K562 (cell line): ENCODE results near the gene BZW2. TPM values are rescaled to one million over a fixed set of nuclear protein-coding genes. Genes with fewer than 3 reads are reported as not detected.

ENCODE experiments used
- BCL6 ChIP-seq: fragments of 250-450 bp; sonication (Bioruptor Pico); IDR thresholded peaks from 2 replicates; pipeline ENCODE4 v1.4.0; 2020
- DACH1 ChIP-seq: fragments of 450-650 bp; IDR thresholded peaks from 2 replicates; pipeline ENCODE4 v1.6.1; 2018; ENCODE audit not compliant: partially characterized antibody
- FUS ChIP-seq: fragments of 200-400 bp; formaldehyde crosslinking; optimal IDR thresholded peaks from 2 replicates; pipeline ENCODE3; 2017; ENCODE audit warnings: low read depth, low read length
- GATAD2B ChIP-seq: fragments of 450-650 bp; IDR thresholded peaks from 2 replicates; pipeline ENCODE4 v1.6.1; 2017; ENCODE audit warnings: mild to moderate bottlenecking, borderline replicate concordance
- HNRNPUL1 ChIP-seq: fragments of 200-400 bp; formaldehyde crosslinking; IDR thresholded peaks from 2 replicates; pipeline ENCODE4 v1.6.1; 2017; ENCODE audit warnings: low read length
- ILF3 ChIP-seq: fragments of 450-650 bp; IDR thresholded peaks from 2 replicates; pipeline ENCODE4 v1.6.1; 2018; ENCODE audit warnings: antibody characterized with exemption, mild to moderate bottlenecking, moderate library complexity, borderline replicate concordance
- RAD21 ChIP-seq, 2 experiments: fragments of 250-450 bp in 1 of 2; fragments of 450-650 bp in 1 of 2; sonication (Bioruptor Pico) in 1 of 2; formaldehyde crosslinking in 1 of 2; IDR thresholded peaks in 1 of 2; conservative IDR thresholded peaks in 1 of 2; 2 replicates each; pipeline versions ENCODE4 v1.4.0 to v1.8.0; 2020 to 2022; ENCODE audit warnings: mild to moderate bottlenecking in 2 of 2, moderate library complexity in 1 of 2
- RBM25 ChIP-seq: fragments of 200-400 bp; formaldehyde crosslinking; IDR thresholded peaks from 2 replicates; pipeline ENCODE4 v1.6.1; 2018; ENCODE audit warnings: low read length, low read depth, moderate library complexity; ENCODE audit not compliant: severe bottlenecking
- RNF2 ChIP-seq: sonication (generic); IDR thresholded peaks from 2 replicates; pipeline ENCODE4 v1.6.1; 2016
- TAF7 ChIP-seq: fragments of 450-650 bp; IDR thresholded peaks from 2 replicates; pipeline ENCODE4 v1.6.1; 2016; ENCODE audit warnings: missing genetic modification characterization, missing compliant biosample characterization
- XRCC3 ChIP-seq: fragments of 450-650 bp; IDR thresholded peaks from 2 replicates; pipeline ENCODE4 v1.6.1; 2017; ENCODE audit warnings: mild to moderate bottlenecking, moderate library complexity
- ZKSCAN3 ChIP-seq: fragments of 250-450 bp; sonication (Bioruptor Pico); IDR thresholded peaks from 2 replicates; pipeline ENCODE4 v1.4.0; 2020
- ZNF134 ChIP-seq: fragments of 250-450 bp; sonication (Bioruptor Pico); conservative IDR thresholded peaks from 2 replicates; pipeline ENCODE4 v1.4.0; 2020
- polyA plus RNA-seq, 8 experiments: library from polyadenylated mRNA; depleted of rRNA in 4 of 8; stranded (reverse) in 5 of 8; unstranded in 3 of 8; fragments of >200 nt; fragmentation: Nextera tagmentation in 2 of 8; fragmentation: Illumina TruSeq in 1 of 8; extraction: Ambion mirVana in 2 of 8; extraction: Trizol in 1 of 8; gene quantifications; 2 replicates each; pipeline versions ENCODE4 v1.2.1 to v1.2.3, GENCODE V29; 2011 to 2014; ENCODE audit warnings: inconsistent platforms in 1 of 8, missing spikeins in 1 of 8
- total RNA-seq, 7 experiments: library from RNA; depleted of rRNA in 6 of 7; stranded (reverse); fragments of >200 nt in 6 of 7; fragmentation: Illumina TruSeq in 2 of 7; extraction: Trizol in 2 of 7; gene quantifications; 2 replicates each; pipeline versions ENCODE4 v1.2.1 to v1.2.3, GENCODE V29; 2011 to 2021; ENCODE audit warnings: low replicate concordance in 1 of 7
- TF ChIP-seq, protein P1 (sequence below): fragments of 250-450 bp; sonication (Bioruptor Pico); IDR thresholded peaks from 2 replicates; pipeline ENCODE4 v1.8.0; 2021; ENCODE audit warnings: moderate library complexity, mild to moderate bottlenecking, inconsistent platforms
- TF ChIP-seq, protein P2 (sequence below): sonication (generic); formaldehyde crosslinking; IDR thresholded peaks from 2 replicates; pipeline ENCODE4 v1.8.1; 2023; ENCODE audit warnings: mild to moderate bottlenecking, missing genetic modification reagents, moderate library complexity
- TF ChIP-seq, protein P3 (sequence below): sonication (generic); formaldehyde crosslinking; IDR thresholded peaks from 2 replicates; pipeline ENCODE4 v1.8.1; 2023; ENCODE audit warnings: missing genetic modification reagents, mild to moderate bottlenecking, borderline replicate concordance
- TF ChIP-seq, protein P4 (sequence below), 2 experiments: fragments of 250-450 bp in 1 of 2; fragments of 450-650 bp in 1 of 2; sonication (Bioruptor Pico) in 1 of 2; IDR thresholded peaks; 2 replicates each; pipeline versions ENCODE4 v1.6.1 to v1.8.0; 2016 to 2021; ENCODE audit warnings: mild to moderate bottlenecking in 2 of 2, moderate library complexity in 2 of 2, missing compliant biosample characterization in 1 of 2, missing genetic modification characterization in 1 of 2
- TF ChIP-seq, protein P5 (sequence below): IDR thresholded peaks from 2 replicates; pipeline ENCODE4 v1.6.1; 2011; ENCODE audit warnings: borderline replicate concordance, low read depth, mild to moderate bottlenecking, moderate library complexity, low read length; ENCODE audit not compliant: insufficient read depth, poor library complexity, severe bottlenecking

The BZW2 gene
- total and polyA plus RNA-seq, 9 of the 15 experiments (the other 6 are each of a cell fraction or from before 2014, with no cell fraction given): 140 to 316 (median 173) TPM

DNA sequence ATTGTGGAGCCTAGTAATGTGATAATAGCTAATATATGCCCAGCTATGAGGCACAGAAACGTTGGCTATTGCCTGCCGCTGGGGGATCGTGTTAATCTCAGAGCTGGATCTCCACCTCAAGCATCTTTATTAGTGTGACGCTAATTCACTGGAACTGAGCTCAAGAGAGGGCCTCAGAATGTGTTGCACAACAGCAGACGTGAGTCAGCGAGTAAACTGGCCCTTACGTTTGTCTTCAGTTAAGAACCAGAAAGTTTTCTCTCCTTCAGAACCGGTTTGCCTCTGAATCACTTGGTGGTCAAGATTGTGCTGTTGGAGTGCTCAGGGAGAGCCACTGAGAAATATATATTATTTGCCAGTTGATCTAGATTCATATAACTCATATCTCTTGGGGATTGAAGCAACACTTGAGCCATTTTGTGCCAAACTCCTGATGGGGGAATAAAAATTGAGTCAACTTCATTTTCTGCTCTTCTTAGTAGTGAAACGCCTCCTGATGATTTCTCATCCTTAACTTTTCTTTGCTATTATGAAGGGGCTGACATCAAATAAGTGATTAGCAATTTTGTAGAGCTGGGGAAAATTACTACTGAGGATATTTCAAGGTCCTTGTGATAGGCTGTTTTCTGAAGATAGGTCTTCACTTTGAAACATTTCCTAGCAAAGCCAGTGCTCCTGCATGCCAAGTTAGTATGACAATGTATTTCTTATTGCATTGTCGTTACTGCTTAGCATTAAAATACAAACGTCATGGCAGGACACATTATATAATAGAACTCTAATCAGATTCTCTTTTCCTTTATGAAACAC lies 22.3 kb downstream of the BZW2 start (continued):
- TF ChIP-seq GATAD2B (peak; percentile 68; the same call in 1 of the 2 replicates), BCL6 (CRISPR knock-in tag) (peak; percentile 56; the same call in 1 of the 2 replicates), RAD21 (CRISPR knock-in tag; conservative IDR thresholded peaks at IDR 0.05 in 1 of 2, IDR thresholded peaks at IDR 0.05 in 1 of 2) (peak in 1 of 2 experiments; percentile 25; a peak in 1 of 4 replicates), DACH1 (peak; percentile 95), ILF3 (no peak), RNF2 (no peak), ZNF134 (CRISPR knock-in tag) (0 out of 2 replicates have a peak, but pooled peaks have one; percentile 43), HNRNPUL1 (no peak), FUS (no peak), XRCC3 (no peak), RBM25 (no peak), ZKSCAN3 (peak; percentile 23; the same call in 1 of the 2 replicates), TAF7 (peak; percentile 77; the same call in 1 of the 2 replicates)
- TF ChIP-seq, protein P1, sequence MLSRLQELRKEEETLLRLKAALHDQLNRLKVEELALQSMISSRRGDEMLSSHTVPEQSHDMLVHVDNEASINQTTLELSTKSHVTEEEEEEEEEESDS: no peak
- TF ChIP-seq, protein P2, sequence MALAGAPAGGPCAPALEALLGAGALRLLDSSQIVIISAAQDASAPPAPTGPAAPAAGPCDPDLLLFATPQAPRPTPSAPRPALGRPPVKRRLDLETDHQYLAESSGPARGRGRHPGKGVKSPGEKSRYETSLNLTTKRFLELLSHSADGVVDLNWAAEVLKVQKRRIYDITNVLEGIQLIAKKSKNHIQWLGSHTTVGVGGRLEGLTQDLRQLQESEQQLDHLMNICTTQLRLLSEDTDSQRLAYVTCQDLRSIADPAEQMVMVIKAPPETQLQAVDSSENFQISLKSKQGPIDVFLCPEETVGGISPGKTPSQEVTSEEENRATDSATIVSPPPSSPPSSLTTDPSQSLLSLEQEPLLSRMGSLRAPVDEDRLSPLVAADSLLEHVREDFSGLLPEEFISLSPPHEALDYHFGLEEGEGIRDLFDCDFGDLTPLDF (CRISPR knock-in tag): peak; percentile 56; the same call in 1 of the 2 replicates
- TF ChIP-seq, protein P3, sequence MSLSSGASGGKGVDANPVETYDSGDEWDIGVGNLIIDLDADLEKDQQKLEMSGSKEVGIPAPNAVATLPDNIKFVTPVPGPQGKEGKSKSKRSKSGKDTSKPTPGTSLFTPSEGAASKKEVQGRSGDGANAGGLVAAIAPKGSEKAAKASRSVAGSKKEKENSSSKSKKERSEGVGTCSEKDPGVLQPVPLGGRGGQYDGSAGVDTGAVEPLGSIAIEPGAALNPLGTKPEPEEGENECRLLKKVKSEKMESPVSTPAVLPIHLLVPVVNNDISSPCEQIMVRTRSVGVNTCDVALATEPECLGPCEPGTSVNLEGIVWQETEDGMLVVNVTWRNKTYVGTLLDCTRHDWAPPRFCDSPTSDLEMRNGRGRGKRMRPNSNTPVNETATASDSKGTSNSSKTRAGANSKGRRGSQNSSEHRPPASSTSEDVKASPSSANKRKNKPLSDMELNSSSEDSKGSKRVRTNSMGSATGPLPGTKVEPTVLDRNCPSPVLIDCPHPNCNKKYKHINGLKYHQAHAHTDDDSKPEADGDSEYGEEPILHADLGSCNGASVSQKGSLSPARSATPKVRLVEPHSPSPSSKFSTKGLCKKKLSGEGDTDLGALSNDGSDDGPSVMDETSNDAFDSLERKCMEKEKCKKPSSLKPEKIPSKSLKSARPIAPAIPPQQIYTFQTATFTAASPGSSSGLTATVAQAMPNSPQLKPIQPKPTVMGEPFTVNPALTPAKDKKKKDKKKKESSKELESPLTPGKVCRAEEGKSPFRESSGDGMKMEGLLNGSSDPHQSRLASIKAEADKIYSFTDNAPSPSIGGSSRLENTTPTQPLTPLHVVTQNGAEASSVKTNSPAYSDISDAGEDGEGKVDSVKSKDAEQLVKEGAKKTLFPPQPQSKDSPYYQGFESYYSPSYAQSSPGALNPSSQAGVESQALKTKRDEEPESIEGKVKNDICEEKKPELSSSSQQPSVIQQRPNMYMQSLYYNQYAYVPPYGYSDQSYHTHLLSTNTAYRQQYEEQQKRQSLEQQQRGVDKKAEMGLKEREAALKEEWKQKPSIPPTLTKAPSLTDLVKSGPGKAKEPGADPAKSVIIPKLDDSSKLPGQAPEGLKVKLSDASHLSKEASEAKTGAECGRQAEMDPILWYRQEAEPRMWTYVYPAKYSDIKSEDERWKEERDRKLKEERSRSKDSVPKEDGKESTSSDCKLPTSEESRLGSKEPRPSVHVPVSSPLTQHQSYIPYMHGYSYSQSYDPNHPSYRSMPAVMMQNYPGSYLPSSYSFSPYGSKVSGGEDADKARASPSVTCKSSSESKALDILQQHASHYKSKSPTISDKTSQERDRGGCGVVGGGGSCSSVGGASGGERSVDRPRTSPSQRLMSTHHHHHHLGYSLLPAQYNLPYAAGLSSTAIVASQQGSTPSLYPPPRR (CRISPR knock-in tag): no peak
- TF ChIP-seq, protein P4, sequence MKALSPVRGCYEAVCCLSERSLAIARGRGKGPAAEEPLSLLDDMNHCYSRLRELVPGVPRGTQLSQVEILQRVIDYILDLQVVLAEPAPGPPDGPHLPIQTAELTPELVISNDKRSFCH (CRISPR knock-in tag; IDR thresholded peaks at IDR 0.05): no peak
- TF ChIP-seq, protein P4 (tag; IDR thresholded peaks at IDR 0.05): peak; percentile 69; the same call in 1 of the 2 replicates
- TF ChIP-seq, protein P5, sequence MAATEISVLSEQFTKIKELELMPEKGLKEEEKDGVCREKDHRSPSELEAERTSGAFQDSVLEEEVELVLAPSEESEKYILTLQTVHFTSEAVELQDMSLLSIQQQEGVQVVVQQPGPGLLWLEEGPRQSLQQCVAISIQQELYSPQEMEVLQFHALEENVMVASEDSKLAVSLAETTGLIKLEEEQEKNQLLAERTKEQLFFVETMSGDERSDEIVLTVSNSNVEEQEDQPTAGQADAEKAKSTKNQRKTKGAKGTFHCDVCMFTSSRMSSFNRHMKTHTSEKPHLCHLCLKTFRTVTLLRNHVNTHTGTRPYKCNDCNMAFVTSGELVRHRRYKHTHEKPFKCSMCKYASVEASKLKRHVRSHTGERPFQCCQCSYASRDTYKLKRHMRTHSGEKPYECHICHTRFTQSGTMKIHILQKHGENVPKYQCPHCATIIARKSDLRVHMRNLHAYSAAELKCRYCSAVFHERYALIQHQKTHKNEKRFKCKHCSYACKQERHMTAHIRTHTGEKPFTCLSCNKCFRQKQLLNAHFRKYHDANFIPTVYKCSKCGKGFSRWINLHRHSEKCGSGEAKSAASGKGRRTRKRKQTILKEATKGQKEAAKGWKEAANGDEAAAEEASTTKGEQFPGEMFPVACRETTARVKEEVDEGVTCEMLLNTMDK: peak; percentile 48
